Superior temporal gyrus (tissue), 1 donor: ENCODE results near the gene MAGEA4.

ENCODE experiments used
- DNase-seq: peaks from one replicate; pipeline ENCODE4 v3.0.0-alpha.2; 2016; ENCODE audit errors: extremely low spot score

MAGEA4 gene

DNA sequence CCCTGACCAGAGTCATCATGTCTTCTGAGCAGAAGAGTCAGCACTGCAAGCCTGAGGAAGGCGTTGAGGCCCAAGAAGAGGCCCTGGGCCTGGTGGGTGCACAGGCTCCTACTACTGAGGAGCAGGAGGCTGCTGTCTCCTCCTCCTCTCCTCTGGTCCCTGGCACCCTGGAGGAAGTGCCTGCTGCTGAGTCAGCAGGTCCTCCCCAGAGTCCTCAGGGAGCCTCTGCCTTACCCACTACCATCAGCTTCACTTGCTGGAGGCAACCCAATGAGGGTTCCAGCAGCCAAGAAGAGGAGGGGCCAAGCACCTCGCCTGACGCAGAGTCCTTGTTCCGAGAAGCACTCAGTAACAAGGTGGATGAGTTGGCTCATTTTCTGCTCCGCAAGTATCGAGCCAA is 11.0 kb downstream of the MAGEA4 start:
- DNase-seq, result no peak

DNA sequence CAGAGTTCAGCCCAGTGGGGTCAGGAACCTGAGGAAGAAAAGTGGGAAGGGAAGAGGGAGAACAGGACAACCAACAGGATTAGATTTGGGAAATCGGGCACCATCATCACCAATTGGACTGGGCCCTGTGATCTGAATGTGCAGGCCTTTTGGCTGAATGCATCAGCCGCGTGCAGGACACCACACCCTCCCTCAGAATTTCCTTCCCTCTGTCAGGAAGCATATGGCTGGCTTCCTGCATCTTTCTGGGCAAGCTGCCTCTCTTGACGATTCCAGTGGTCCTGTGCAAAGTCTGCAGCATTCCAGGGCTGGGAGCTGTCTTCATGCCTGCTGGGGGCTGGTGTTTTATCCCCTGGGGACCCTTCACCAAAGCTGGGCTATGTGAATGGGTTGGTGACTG is 16.4 kb downstream of the MAGEA4 start:
- no peak for DNase-seq

DNA sequence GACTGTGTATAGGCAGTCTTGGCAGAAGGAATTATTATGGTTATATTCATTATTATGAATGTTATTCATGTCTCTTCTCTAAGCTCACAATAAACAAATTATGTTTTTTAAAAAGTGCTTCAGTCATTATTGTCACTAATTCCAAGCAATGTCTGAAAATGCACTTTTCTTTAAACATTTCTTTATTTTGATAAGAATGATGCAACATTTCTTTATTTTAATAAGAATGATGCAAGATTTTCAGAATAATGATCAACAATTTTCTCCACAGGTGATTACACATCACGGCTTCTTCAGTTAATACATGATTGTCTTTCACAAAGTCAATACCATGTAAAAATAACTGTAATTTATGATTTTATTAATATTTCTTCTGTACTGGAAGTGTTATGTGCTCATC is 22.7 kb downstream of the MAGEA4 start:
- no peak for DNase-seq

DNA sequence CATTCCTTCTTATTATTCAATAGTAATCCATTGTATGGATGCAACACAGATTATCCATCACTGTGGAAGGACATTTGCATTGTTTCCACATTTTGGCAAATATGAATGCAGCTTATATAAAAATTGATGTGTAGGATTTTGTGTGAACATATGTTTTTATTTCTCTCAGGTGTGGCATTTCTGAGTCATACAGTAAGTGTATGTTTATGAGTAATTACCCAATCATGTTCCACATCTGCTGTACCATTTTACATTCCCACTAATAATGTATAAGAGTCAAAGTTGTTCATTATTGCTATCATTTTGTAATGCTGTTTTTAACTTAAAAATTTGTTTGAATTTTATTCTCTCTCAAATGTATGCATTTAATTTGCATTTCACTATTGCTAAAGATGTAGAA is 25.5 kb downstream of the MAGEA4 start:
- no peak for DNase-seq

DNA sequence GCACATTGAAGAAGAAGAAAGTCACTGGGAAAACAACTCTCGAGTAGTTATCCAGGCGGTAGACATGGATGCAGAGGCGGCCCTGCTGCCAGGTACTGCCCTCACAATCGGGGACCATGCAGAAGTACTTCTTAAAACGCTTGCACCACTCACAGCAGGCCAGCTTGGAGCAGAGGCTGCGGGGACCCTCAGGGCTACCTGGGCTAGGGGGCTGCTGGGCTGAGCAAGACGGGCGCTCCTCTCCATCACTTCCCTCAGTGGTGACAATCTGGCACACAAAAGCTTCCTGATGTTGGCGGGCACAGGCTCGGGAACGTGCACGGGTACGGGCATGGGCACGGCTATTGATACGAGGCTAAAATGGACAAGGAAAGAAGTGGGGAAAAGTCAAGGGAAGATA is 42.0 kb downstream of the MAGEA4 start:
- DNase-seq, result no peak

DNA sequence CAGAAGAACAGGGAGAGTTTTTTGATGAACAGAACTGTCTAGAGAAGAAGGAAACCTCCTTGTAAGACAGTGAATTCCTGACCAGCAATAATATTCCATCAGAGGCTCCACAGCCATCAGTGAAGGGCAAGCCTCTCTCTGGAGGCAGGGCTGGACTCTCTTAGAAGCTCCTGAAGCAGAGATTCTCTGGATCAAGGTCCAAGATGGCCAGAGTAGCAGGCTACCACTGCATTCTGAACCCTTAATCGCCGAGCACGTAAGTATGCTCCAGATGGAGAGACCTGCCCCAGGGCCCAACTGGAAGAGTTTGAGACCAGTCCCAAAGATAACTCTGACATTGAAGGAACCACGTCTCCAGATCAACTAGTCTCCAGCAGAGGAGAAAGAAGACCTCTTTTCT is 45.4 kb downstream of the MAGEA4 start:
- no peak for DNase-seq

DNA sequence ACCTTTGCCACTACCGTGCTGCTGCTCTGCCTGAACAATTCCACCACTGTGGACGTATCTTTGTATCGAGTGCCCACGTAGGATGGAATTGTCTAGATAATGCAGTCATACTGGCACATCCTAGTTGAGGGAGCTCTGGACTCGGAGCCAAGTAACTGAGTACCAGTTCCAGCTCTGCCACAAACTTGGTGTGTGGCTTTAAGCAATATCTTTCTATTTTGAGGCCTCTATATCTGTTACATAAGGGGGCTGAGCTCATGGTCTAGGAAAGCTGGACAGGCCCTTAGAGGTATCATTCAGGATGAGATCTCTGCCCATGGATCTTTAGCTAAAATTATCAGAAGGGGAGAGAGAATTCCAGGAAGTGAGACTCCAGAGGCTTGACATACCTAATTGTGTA is 49.3 kb downstream of the MAGEA4 start:
- DNase-seq, result no peak

DNA sequence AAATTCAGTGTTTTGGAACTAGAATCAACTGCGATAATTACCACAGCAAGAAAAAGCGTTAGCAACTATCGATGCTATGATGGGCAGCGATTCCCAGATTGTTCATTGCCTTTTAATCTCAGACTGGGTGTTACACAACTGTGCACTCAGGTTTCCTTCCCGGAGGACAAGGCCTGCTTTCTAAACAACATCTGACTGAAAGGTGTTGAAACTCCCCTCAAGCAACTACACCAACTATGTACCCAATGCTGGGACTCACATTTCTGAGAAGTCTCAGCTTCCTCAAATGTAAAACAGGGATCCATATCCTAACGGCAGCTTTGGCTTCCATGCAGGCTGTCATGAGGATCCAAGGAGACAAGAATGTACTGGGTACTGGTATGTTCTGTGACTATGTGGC is 53.5 kb downstream of the MAGEA4 start:
- DNase-seq, result no peak

DNA sequence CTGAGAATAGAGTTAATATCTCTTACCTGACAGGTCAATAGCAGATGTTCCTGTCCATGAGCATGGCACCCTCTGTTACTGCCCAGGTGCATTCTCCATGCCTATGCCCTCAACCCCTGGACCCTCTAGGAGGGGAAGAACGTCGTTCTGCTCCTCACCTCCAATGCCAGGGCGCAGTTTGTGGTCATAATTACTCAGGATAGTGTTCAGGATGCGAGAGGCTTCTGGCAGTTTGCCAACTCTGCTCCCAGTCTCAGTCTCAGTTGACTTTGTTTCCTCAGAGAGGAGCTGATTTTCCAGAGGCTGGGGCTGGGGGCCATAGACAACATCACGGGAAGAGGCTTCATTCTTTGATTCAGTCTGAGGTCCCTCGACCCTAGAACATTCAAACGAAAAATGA is 57.3 kb downstream of the MAGEA4 start:
- no peak for DNase-seq

DNA sequence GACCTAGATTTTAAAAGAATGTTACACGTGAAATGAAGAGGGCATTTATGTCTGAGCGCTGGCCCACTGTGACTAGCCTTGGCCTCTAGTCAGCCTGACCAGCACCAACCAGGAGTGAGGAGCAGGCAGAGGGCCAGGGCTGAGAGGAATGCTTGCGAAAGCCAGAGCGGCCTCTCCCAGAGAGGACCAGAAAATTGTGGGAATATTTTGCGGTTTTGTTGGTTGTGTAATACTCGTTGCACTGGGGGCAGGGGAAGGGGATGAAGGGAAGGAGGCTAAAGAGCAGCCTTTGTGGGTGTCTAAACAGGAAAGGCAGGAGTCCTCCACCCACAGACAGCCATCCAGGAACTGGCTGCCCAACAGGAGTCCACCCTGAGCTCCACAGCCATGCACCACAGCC is 58.0 kb downstream of the MAGEA4 start:
- DNase-seq, result no peak

DNA sequence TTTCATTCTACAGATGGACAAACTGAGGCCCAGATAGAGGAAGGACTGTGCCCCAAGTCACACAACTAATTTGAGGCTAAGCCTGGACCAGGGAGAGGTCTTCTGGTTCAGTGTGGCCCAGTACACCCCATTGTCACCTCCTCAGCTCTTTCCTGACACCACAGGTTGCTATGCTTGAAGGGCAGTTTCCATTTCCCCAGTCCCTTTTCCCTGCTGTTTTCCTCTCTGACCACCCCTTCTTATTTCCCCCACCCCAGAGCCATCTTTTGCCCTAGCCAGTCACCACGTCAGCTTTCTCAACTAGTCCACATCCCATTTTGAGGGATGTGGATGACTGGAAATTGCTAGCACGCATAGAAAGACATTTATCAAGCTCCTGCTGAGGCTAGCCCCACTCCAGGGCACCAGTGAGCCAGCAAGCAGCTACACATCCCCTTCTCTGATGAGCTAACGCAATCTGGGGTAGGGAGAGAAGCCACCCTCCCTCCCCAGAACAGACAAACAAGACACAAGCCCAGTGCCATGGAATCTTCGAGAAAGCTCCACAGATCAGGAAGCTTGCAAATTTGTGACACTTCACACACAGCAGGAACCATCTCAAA is 60.5 kb downstream of the MAGEA4 start:
- no peak for DNase-seq

DNA sequence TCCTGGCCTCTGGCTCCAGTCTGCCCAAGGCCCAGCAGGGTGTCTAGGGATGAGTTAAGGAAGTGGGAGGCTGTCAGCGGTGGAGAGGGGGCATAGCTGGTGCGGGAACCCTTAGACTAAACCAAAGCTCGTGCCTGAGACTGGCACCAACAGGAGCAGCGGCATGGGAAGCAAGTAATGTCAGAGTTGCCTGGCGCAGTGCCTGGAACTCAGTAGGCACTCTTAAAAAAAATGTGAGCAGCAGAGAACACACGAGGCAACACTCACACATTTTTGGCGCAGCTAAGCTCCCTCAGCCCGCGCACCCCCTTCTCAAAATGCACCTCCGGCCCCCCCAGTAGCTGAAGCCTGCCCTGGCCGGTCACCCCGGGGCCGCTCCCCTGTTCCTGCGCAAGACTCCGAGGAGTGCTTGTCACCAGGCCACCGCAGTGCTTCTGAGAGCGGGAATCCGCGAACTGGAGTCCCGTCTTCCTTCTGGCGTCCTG is 61.2 kb downstream of the MAGEA4 start:
- no peak for DNase-seq
